NCI-H1105 (cell line): ENCODE data around the gene MRRF.
"Not testable (repeated sequence)": the region's sequence is repeated elsewhere in the genome, so short reads cannot be mapped to it uniquely, and the experiment has no call there.

ENCODE experiments used
- DNase-seq: peaks from one replicate; lab custom pipeline; 2025; lab: John Stamatoyannopoulos, UW

The MRRF gene

GRCh38 chr9:122356627-122357026 is 91.9 kb downstream of the MRRF start:
- no peak for DNase-seq

GRCh38 chr9:122360891-122361290 is 96.2 kb downstream of the MRRF start:
- DNase-seq, result no peak

GRCh38 chr9:122363131-122363530 is 98.4 kb downstream of the MRRF start:
- not testable (repeated sequence) for DNase-seq

DNA sequence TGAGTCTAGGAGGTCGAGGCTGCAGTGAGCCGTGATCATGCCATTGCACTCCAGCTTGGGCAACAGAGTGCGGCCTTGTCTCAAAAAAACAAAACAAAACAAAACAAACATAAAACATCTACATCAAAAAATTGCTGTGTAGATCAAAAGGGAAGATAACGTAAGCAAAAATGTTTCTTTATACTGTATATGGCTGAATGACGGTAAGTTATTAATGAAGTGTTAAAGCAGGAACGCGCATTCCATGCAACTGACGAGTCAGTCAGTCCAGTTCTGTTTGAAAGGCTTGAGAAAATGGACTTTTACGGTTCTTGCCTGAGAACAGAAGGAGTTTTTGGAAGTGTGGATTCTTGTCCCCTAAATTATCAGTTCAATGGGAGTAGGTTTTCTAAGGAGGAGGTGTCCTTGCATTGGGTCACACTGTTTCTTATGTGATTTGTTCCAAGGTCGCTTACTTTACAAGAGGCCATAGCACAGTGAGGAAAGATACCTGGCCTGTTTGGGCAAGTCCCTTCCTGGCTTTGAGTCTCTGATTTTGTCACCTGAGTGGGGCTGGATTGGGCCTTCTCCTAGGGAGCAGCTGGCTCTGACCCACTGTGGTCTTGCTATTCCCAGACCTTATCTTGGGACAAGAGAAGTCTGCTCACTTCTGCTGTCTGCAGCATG is 99.6 kb downstream of the MRRF start:
- no peak for DNase-seq

GRCh38 chr9:122364783-122365150 is 100.1 kb downstream of the MRRF start:
- no peak for DNase-seq

DNA sequence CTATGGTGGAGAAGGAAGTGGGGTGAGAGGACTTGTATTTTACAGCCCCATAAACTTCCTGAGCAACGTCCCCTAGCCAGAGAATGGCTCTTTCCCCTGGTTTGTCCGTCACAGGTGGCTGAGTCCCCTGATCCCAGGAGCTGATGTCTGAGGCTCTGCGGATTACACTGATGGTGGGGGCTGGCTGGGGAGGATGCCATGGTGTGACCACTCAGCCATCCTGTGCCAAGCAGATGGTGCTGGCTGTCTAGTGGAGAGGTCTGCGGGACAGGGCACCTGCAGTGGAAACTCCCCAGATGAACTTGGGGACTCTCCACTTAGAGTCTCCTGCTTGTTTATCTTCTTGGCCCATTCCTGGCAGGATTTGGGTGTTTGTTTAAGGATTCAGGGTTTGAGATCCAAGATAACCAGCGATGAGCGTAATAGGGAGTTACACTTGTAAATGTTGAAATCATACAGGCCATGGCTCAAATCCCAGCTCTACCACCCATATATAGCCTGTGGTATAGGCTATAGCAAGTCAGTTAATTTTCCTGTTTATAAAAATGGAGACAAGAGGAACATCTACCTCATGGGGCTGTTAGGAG is 101.5 kb downstream of the MRRF start:
- DNase-seq, result no peak

GRCh38 chr9:122367065-122367464 is 102.4 kb downstream of the MRRF start:
- no peak for DNase-seq

GRCh38 chr9:122367774-122368460 is 103.2 kb downstream of the MRRF start:
- DNase-seq, result no peak

DNA sequence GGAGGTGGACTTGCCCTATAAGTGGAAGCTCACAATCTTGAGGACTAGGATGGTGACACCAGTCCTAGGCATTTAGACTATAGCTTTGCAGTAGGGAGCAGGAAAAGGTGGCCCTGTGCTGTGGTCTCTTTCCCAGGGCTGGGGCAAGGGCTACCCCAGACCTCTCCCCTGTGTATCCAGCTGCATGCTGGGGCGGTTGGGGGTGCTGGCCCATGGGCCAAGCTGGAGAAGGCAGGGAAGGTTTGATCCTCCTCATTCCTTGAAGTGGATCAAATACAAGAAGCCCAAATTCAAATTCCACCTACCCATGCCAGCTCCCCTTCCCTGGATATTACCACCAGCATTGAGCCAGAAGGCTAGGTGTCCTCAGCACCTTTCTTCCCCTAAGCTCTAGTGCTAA is 104.0 kb downstream of the MRRF start:
- no peak for DNase-seq

- no peak for DNase-seq
These were observed 105.6 kb downstream of the MRRF start for GRCh38 chr9:122370303-122370702.

DNA sequence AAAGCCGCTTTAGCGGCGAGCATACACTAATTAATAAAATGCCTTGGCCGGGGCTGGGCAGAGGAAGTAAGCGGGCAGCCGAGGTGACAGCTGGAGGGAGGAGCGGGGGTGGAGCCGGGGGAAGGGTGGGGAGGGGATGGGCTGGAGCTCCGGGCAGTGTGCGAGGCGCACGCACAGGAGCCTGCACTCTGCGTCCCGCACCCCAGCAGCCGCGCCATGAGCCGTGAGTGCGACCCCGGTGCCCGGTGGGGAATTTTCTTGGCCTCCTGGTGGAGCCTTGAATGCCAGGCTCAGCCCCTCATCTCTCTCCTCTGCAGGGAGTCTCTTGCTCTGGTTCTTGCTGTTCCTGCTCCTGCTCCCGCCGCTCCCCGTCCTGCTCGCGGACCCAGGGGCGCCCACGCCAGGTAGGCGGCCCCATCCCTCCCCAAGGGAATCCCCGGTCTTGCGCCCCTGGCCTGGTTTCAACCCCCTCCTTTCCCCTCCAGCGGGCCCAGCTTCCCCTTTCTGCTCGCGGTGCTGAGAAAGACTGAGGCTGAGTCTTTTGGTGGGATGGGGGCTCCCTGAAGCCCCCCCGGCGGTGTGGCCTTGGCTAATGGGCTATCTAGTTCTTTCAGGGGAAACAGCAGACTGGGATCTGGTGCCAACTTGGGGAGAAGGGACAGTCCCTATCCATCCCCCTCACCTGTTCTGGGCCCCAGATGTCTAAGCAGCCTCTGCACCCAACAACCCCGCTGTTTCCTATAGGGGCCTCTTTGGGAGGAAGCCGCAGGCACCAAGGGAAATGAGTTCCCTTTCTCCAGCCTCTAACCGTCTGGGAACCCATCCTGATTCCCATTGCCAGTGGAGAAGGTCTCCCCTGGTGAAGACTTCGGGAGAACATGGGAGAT is 106.4 kb downstream of the MRRF start, which contains the start of gene PTGS1:
TSS of gene PTGS1 (plus strand) at position 156 of the 887 bp plus-strand sequence. CDS start at position 217, 61 bp downstream.
- DNase-seq, result no peak

DNA sequence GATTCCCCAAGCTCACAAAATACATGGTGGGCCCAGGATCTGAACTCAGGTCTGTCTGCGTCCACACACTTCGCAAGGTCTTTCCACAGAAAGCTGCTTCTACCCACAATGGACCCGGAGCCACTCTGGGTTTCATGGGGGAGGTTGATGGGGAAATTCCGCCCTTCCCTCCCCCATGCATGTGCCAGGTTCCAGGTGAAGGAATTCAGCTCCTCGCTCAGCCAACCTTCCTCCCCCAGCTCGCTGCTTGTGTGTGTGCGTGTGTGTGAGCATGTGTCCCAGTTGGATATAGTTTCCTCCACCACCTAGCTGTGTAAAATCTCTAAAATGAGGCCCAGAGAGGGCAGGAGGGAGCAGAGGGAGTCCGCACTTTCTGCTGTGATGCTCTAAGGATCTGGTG is 107.2 kb downstream of the MRRF start:
- no peak for DNase-seq

- DNase-seq, result no peak
These were observed 108.5 kb downstream of the MRRF start for GRCh38 chr9:122372856-122373845.

GRCh38 chr9:122374885-122375420 is 110.3 kb downstream of the MRRF start:
- DNase-seq, result no peak

GRCh38 chr9:122376796-122377195 is 112.1 kb downstream of the MRRF start:
- no peak for DNase-seq

- no peak for DNase-seq
These were observed 112.8 kb downstream of the MRRF start for GRCh38 chr9:122377241-122378164.

GRCh38 chr9:122378236-122378635 is 113.6 kb downstream of the MRRF start:
- DNase-seq, result no peak

DNA sequence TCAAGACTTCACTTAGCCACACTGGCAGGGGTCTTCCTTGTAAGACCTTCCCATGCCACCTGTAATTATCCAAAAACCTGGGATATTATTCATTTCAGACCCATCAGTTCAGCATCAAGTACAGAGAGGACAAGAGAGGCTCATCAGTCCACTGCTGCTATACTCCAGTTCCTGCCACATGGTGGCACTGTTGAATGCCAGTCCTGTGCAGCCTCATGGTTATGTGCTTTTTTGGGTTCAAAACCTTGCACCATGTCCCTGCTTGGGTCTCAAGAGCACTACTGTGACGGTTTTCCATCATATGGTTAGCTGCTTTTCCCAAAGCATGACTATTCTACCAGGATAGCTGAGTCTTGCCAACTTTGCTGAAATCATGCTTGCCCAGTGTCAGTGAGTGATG is 114.7 kb downstream of the MRRF start:
- no peak for DNase-seq

- no peak for DNase-seq
These were observed 115.6 kb downstream of the MRRF start for GRCh38 chr9:122380293-122380692.
